MM.1S (cell line): Measurements from ENCODE around the gene CDH2.

Experiments used
- CTCF ChIP-seq: fragments of 300-600 bp; sonication (generic); IDR thresholded peaks from 2 replicates; pipeline ENCODE4 v1.5.1; 2016; ENCODE audit warnings: antibody characterized with exemption, low read length, mixed read lengths
- EZH2 ChIP-seq: fragments of 300-600 bp; sonication (generic); optimal IDR thresholded peaks from 2 replicates; pipeline ENCODE3; 2017; ENCODE audit warnings: low read depth, mild to moderate bottlenecking, antibody characterized with exemption, low read length, mixed read lengths
- EZH2phosphoT487 ChIP-seq: fragments of 300-600 bp; sonication (generic); IDR thresholded peaks from 2 replicates; pipeline ENCODE4 v1.6.1; 2018; ENCODE audit warnings: antibody characterized with exemption, low read length

- TF ChIP-seq CTCF = no peak
- TF ChIP-seq EZH2phosphoT487 = no peak
- TF ChIP-seq EZH2 = no peak
Observed at GRCh38 chr18:28027755-28028154, 149.2 kb downstream of the CDH2 start.
